Measurements from ENCODE around the gene LHFPL3.
"Not testable (repeated sequence)": the region's sequence is repeated elsewhere in the genome, so short reads cannot be mapped to it uniquely, and the experiment has no call there.

Gene LHFPL3

DNA sequence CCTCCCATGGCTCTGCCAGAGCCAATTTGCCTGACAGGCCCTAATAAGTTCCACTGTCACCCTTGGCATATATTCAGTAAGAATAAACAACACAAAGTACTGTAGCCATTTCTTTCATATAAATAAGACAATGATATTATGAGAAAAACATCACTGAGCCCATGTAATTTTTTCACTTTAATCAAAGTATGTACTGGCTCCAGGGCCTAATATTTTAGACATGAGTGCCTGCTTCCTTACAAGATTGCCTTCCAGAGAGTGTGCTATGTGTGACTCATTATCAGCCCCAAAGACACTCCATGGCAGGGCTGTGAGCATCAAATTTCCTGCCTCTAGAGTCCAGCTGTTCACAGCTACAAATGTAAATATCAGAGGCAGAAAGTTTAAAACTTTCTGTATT lies 297.6 kb downstream of the LHFPL3 start:
- no peak for DNase-seq

DNA sequence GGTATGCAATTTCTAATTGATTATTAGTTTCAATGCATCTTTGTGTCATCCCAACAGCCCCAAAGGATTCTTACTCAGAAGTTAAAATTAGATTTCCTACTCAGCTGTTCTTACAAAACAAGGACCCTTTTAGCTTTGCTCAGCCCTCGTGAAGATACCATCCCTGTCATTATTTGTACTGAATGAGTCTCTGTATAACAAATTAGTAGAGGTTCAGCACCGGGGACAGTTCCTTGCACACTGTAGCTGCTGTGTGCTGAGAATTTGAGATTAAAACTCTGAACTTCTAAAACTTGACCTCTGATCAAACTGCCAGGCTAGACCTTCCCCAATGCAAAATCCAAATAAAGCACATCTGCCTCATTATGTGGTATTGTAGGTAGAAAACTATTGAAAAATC lies 299.1 kb downstream of the LHFPL3 start:
- DNase-seq = no peak

DNA sequence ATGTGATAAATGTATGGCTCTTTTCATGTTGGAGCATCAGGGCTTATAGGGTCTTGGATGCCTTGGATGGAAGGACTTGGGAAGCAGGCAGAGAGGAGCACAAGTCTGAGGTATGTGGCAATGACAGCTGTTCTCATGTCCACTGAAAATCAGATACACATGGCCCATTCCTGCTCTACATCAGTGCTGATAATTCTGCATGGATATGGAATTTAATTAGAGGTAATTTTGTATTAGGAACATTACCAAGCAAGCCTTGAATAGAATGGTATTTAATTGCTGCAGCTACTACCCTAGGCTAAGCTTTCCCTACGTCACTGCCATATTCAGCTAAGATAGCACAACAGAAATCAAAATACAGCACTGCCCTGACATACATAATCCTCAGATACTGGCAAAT lies 299.6 kb downstream of the LHFPL3 start:
- DNase-seq = no peak

DNA sequence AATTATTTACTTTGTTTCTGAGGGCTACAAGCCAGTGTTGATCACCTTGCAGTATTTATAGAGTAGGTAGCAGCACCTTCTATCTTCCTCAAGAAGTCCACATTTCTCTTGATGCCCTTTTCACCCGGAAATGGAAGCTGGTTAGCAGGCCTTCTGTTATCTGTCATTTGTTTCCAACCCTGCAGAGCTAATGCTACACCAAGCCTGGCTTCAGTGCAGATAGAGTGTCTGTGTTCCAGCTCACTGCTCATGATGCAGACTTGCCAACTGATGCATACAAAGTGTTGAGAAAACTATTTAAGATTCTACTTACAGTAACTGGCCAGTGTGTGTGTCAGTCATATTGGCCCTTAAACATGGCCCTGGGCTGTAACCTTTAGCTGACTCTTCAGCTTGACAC lies 301.0 kb downstream of the LHFPL3 start:
- no peak for DNase-seq

DNA sequence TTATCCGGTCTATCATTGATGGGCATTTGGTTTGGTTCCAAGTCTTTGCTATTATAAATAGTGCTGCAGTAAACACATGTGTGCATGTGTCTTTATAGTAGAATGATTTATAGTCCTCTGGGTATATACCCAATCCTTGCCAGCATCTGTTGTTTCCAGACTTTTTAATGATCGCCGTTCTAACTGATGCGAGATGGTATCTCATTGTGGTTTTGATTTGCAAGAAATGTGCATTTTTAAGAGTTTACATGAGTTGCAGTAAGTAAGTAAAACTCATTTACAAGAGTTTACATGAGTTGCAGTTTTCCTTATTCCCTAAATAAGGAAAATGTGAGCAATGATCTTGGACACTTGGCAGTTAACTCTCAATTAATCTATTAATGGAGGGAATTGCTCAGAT lies 312.1 kb downstream of the LHFPL3 start:
- DNase-seq = no peak

DNA sequence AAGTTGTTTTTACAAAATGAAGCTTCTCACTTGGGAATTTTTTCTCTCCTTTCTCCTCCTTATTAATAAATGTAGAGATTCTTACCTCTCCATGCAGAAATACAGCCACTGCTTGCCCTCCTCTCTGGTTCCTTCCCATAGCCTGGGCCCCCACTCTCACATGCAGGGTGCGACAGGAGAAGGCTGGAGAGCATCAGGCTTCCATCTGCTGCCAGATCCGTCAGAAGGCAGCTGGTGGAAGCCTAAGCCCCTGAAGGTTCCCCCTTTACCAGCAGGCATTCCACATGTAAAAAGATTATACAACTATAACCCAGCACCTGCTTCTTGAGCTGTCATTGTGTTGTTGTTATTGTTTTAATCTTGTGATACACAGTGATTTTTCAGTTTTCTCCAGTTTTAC lies 314.2 kb downstream of the LHFPL3 start:
- DNase-seq = no peak

DNA sequence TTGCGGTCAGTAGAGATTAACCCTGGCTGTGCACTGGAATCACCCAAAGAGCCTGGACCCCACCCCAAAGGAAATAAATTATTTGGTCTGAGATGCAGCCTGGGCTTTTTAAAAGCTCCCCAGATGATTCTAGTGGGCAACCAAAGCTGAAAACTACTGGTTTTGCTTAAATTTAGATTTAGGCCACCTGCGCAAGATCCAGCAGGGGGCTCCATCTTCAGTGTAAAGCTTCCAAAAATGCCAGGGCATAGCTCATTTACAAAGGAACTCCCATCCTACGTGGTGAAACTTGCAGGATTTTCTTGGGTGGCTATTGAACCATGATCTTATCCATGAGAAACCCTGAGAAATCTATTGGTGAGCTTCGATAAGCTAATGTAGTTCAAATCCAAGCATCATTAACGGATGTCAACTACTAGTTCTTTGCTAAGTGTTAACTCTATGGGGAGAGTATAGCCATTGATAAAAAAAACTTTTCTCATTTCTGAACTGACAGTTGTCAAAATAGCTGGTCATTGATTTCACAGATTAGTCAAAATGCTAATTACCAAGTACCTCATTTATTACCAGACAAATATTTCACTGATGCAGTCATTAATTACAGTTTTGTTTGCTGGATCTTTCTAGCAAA lies 315.3 kb downstream of the LHFPL3 start:
- DNase-seq = no peak

DNA sequence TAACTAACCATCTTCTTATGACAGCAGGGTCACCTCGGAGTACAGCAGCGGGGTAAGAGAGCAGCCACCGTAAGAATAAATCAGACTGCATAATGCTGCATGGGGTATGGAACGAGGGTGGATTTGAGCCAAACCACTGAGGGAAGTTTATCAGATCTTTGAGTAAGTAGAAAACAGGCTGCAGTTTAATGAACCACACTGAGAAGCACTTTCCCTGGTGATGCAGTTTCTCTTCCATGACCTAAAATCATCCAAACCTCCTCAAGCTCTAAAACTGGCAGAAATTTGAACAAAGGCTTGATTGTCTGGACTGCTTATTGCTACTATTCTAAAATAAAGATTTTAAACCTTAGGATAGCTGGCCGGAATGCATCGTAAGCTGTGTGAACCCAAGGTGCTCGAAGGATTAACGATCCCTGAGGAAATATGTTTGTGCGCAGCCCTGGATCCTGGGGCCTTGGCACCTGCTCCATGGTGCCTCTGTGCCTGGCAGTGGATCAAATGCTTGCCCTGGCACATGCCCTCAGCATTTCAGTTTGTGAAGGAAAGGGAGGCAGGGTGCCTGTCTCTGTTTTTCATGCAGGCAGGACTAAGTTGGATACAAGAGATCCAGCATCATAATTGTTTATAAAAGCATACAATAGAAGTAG lies 322.7 kb downstream of the LHFPL3 start:
- DNase-seq = no peak

DNA sequence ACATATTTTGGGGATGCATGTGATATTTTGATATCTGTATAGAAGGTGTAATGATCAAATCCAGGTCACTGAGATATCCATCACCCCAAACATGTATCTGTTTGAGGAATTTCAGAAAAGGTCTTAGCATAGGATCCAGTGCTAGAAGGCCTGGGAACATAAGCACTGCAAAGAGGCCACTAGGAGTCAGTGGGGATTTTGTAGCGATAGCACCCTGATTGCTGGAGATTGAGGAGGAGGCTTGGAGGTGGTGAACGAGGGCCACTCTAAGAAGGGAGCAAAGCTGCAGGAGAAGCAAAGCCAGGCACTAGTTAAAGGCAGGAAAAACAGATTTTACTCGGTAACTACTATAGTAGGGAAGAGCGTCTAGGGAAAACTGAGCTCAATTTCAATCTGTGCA lies 324.0 kb downstream of the LHFPL3 start:
- DNase-seq = no peak

DNA sequence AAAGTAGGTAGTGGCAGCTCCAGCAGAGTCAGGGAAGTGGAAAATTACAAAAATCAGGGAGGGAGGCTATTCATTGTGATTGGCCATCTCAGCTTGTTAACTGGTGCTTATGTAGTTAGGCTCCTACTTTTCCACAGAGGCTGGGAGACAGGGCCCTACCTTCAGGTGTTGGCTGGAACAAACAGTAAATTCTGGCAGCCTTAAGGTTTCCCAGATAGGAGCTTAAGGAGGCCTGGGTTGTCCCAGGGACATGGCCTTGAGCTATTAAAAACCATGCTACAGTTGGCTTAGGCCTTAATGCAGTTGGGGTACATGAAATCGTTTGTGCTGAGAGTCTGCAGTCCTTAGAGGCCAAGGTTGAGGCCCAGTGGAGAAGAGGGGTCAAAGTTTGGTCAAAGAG lies 324.5 kb downstream of the LHFPL3 start:
- DNase-seq = no peak

DNA sequence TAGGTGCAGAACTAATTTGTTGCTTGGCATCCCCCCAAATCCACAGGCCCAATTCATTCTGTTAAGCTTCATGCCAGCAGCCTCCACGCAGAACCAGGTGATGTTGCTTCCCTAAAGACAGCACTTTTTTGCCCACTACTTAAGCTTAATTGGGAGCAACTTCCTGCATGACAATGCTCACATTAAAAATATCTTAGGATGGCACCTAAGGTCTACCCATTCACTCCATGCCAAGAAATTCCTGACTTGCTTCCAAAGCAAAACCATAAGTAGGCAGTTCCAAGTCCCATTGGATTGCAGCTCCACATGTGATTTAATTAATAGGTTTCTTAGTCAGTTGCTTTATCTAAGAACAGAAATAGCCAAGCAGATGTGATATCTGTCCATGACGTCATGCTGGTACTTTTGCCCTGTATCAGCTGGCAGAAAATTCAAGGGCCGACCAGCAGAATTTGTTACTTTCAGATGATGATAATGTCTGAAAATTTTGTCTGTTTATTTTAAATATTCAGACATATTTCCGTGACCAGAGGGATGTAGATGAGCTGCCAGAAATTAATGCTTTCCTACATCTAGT lies 325.5 kb downstream of the LHFPL3 start:
- DNase-seq = no peak

DNA sequence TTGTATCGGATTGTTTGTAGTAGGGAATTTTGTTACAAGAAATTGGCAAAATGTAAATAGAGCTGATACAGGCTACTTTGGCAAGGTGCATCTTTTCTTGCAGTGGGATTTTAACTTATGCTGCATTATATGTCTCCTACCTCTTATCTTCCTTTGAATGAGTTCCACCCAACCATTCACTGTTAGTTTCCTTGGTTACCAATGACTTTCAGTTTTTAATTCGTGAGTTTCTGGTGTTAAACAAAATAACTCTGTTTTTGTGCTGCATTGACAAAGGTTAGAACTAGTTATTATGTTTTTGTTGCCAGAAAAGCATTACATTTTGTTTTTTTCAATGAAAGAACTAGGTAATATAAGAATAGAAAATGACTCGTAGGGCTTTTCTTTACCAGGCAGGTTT lies 327.2 kb downstream of the LHFPL3 start:
- DNase-seq = no peak

DNA sequence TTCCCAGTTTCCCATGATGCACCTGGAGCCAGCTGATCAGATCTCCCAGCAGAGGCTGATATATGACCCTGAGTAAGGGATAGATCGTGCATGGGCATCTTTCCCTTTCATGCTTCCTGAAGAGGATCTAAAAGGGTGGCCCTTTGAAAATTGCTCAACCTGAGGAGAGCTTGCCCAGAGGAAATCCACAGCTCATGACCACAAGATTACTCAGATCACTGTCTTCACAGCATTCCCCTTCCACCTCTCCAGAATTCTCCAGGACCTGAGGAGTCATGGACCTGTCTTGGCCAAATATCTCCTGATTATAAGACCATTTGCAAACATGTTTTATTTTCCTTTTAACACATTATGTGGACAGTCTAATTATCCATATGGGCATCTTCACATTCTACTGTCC lies 328.1 kb downstream of the LHFPL3 start:
- DNase-seq = no peak

DNA sequence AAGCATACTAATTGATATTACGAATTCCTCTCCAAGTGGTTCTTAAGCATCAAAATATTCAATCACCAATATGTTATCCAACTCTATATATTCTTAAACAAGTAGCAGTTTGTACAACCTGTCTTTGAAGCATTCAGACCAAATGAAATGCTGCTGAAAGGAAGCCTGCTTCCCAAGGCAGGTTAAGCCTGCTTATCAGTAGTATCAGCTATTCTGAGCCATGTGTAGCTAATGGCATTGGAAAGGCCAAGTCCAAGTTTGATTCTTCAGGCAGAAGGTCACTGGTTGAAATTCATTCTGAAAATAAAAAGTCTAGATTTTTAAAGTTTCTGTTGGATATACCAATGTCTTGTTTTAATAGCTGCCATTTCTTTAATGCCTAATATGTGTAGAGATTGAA lies 328.7 kb downstream of the LHFPL3 start:
- DNase-seq = no peak

DNA sequence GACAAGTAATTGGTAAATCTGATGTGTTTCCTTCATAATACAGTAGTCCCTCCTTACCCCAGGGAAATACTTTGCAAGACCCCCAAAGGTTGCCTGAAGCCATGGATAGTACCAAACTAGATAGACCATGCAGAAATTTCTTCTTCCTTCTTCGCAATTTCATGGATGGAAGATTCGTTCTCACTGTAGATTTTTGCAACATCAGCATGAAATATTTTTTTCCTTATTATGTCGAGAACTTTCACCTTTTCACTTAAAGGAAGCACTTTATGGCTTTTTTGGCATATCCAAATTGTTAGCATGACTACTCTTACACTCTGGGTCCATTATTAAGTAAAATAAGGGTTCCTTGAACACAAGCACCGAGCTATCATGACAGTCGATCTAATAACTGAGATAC lies 333.2 kb downstream of the LHFPL3 start:
- no peak for DNase-seq

DNA sequence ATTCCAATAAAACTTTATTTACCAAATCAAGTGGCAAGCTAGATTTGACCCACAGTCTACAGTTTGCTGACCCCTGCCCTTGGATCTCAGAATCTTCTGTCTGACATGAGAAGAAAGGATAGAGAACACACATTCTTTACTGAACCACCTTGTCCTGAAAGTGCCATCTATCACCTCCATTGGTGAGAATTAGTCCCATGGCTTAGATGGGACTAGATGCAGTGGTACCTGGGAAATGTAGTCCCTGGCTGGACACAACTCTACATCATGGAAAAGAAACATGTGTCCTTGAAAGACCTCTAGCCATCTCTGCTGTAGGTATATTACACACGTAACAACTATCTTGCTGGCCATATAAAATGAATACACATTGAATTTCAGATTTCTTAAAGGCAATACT lies 336.2 kb downstream of the LHFPL3 start:
- DNase-seq = no peak

DNA sequence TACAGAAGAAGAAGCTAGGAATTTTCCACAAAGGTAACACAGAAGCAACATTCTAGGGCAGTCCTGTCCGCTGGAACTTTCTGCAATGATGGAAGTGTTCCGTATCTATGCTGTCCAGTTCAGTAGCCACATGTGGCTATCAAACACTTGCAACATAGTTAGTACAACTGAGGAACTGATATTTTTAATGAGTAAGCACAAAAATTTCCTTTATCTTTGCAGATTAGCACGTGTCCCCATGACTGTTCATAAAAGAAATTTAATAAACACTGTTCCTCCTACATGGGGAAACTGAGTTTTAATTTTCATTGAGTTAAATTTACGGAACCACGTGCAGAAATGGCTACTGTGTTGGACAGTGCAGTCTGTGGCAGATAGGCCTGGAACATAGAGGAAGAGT lies 349.2 kb downstream of the LHFPL3 start:
- DNase-seq = no peak

DNA sequence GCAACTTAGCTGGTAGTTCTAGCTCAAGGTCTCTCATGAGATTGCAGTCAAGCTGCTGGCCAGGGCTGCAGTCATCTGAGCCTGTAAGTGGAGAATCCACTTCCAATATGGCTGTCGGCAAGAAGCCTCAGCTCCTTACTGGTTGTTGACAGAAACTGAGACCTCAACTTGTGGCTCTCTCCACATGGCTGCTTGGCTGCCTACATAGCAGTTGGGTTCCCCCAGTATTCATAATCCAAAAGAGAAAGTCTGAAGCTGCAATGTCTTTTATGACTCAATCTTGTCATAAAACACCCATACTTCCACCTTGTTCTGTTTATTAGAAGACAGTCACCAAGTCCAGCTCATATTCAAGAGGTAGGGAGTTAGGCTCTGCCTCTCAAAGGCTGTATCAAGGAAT lies 350.7 kb downstream of the LHFPL3 start:
- no peak for DNase-seq

DNA sequence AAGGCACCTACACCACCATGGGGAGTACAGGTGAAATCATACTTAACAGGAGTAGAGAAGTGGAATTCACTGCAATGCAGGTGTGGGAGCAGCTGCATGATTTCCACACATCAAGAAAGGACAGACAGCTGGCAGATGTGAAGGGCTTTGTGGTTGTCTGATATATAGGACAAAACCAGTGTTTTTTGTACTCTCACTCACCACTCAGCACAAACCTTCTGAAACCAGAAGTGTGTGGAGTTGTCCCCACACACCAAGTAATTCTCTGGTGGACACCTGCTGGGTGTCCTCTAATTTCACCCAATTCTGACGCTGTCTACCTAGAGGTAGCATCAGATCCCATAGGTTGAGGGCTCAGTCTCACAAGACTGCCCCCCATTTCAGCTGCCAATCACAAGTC lies 357.9 kb downstream of the LHFPL3 start:
- DNase-seq = no peak

DNA sequence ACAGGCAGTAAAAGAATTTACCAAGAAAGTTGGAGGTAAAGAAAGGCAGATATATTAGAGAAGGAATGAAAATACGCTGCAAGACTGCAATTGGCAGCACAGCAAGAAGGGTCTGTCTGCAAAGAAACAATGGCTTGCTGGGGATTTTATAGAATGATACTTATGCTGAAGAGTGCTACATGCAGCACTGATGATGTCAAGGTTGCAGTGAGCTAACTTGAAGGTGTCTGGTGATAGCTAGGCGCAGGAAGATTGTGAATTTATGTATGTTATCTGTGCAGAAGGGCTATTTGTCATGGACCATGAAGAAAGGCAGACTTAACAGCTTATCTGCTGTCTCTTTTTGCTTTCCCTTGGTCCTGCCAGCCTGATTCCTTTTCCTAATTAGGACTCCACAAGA lies 366.3 kb downstream of the LHFPL3 start:
- no peak for DNase-seq

DNA sequence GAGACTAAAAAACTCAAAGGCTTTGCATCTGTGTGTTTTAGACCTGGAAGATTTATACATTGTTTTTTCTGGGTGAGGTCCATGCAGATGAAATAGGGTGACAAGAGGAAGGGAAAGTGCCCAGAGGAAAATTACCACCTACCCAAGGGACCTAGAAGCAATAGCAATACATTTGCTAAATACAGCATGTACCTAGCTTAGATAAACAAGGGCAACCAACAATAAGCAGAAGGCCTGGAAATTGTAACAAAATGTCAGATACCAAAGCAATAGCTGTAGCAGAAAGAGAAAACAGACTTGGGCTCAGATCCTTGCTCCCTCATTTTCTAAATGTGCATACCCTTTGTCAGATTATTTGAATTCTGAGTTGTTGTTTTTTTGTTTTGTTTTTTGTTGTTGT lies 367.2 kb downstream of the LHFPL3 start:
- DNase-seq = no peak

DNA sequence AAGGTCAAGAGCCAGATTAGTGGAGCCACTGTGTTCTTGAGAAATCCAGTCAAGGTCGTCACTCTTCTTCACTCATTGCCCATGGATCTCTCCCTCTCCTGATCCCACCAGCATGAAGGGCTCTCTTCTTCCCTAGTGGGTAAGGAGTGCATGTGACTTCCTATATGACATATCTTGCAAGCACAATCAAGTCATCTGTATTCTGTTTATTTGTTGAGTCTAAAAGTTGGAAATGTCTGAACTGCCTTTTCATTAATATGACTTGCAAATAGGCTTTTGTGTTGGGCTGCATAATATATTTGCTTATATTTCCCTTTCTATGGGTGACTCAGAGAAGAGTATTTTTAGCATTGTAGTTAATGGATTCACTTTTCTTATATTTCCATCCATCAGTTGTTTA lies 371.9 kb downstream of the LHFPL3 start:
- no peak for DNase-seq

DNA sequence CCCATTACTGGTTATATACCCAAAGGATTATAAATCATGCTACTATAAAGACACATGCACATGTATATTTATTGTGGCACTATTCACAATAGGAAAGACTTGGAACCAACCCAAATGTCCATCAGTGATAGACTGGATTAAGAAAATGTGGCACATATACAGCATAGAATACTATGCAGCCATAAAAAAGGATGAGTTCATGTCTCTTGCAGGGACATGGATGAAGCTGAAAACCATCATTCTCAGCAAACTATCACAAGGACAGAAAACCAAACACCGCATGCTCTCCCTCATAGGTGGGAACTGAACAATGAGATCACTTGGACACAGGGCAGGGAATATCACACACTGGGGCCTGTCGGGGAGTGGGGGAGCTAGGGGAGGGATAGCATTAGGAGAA lies 392.6 kb downstream of the LHFPL3 start:
- DNase-seq = not testable (repeated sequence)

DNA sequence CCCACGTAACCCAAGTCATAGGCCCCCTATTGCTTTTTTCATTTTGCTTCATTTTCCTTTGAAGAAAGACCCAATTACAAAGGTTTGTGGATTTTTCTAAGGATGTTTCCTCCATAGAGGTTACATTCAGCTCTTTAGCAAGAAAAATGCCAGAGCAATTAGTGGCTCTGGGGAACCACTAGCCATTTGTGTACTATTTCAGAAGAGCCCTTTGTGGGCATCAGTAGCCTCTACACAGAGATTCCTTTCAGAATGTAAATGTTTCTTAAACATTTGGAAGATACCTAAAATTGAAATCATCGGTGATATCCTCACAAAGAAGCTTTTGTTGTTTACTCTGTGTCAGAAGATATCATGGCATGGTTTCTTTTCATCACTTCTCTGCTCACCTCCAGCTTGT lies 394.6 kb downstream of the LHFPL3 start:
- DNase-seq = no peak

DNA sequence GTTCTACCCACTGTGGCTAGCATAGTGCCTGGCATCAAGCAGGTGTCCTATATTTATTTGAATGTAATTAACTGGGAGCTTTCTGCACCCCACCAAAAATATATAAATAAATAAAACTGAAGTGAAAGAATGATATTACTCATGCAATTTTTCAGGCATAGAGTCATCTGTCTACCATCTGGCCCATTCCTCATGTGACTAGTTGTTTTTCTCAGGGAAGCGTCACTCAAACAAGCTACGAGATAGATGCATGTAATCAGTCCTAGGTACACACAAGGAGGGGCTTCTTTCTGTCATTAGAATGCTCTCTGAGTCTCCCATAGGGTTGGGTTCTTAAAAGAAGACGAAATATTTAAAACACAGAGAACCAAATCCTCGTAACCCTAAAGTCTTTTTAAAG lies 430.1 kb downstream of the LHFPL3 start:
- no peak for DNase-seq
